OCI-LY1 (cell line): ENCODE measurements around the gene HOXD13.

ENCODE experiments used
- H2AFZ ChIP-seq: fragments of 200-600 bp; sonication (generic), shearing (Covaris generic); 2 replicates; pipeline ENCODE4 v1.6.0; 2014; ENCODE audit warnings: antibody characterized with exemption, mild to moderate bottlenecking, low read length
- H3F3A ChIP-seq: fragments of 200-600 bp; sonication (generic), shearing (Covaris generic); 2 replicates; pipeline ENCODE4 v1.6.0; 2014; ENCODE audit warnings: mild to moderate bottlenecking, antibody characterized with exemption, low read length, moderate library complexity; ENCODE audit not compliant: insufficient read depth
- H3K27ac ChIP-seq: fragments of 200-600 bp; sonication (generic); 2 replicates; pipeline ENCODE4 v1.5.1; 2014; ENCODE audit warnings: low read length, mixed run types, mild to moderate bottlenecking, low read depth; ENCODE audit not compliant: poor library complexity, severe bottlenecking
- H3K27me3 ChIP-seq: fragments of 200-600 bp; sonication (generic); 2 replicates; pipeline ENCODE4 v1.6.0; 2014; ENCODE audit warnings: antibody characterized with exemption, mild to moderate bottlenecking, low read length, moderate library complexity; ENCODE audit not compliant: insufficient read depth
- H3K36me3 ChIP-seq: fragments of 200-600 bp; sonication (generic); 2 replicates; pipeline ENCODE4 v1.6.1; 2014; ENCODE audit warnings: mild to moderate bottlenecking, antibody characterized with exemption, low read length, moderate library complexity, mixed read lengths; ENCODE audit not compliant: insufficient read depth
- H3K4me1 ChIP-seq: fragments of 200-600 bp; sonication (generic); 2 replicates; pipeline ENCODE4 v1.5.1; 2014; ENCODE audit warnings: mild to moderate bottlenecking, low read length, moderate library complexity; ENCODE audit not compliant: insufficient read depth, severe bottlenecking
- H3K4me2 ChIP-seq: fragments of 200-600 bp; sonication (generic), shearing (Covaris generic); 2 replicates; pipeline ENCODE4 v1.6.1; 2014; ENCODE audit warnings: low read length
- H3K4me3 ChIP-seq: fragments of 200-600 bp; sonication (generic); 2 replicates; pipeline ENCODE4 v1.5.1; 2014; ENCODE audit warnings: low read length, low read depth, mild to moderate bottlenecking, mixed read lengths; ENCODE audit not compliant: poor library complexity, severe bottlenecking
- H3K79me2 ChIP-seq: fragments of 200-600 bp; shearing (Covaris generic); 2 replicates; pipeline ENCODE4 v1.6.1; 2016; ENCODE audit warnings: mixed run types, low read length, mixed read lengths; ENCODE audit not compliant: insufficient read depth
- H3K9ac ChIP-seq: fragments of 200-600 bp; sonication (generic), shearing (Covaris generic); 2 replicates; pipeline ENCODE4 v1.6.1; 2014; ENCODE audit warnings: mild to moderate bottlenecking, low read length, mixed read lengths
- H3K9me2 ChIP-seq: fragments of 200-600 bp; sonication (generic), shearing (Covaris generic); 2 replicates; pipeline ENCODE4 v1.6.1; 2014; ENCODE audit warnings: low read depth, mild to moderate bottlenecking, low read length, mixed read lengths
- H3K9me3 ChIP-seq: fragments of 200-600 bp; shearing (Covaris generic); 2 replicates; pipeline ENCODE4 v1.6.1; 2014; ENCODE audit warnings: low read length, mixed read lengths
- H4K20me1 ChIP-seq: fragments of 200-600 bp; sonication (generic), shearing (Covaris generic); 2 replicates; pipeline ENCODE4 v1.6.0; 2016; ENCODE audit warnings: mild to moderate bottlenecking, low read length; ENCODE audit not compliant: insufficient read depth
- CTCF ChIP-seq: fragments of 200-600 bp; sonication (generic), shearing (Covaris generic); IDR thresholded peaks from 2 replicates; pipeline ENCODE4 v1.5.1; 2017; ENCODE audit warnings: mild to moderate bottlenecking, antibody characterized with exemption, low read length, moderate library complexity, mixed read lengths
- EZH2 ChIP-seq: fragments of 200-600 bp; sonication (generic), shearing (Covaris generic); IDR thresholded peaks from 2 replicates; pipeline ENCODE4 v1.8.0; 2017; ENCODE audit warnings: borderline replicate concordance, mixed run types, mild to moderate bottlenecking, antibody characterized with exemption, low read length, moderate library complexity, mixed read lengths

Gene HOXD13

GRCh38 chr2:176082824-176083751, 9.4 kb upstream of the HOXD13 start:
- no peak overlapping the region for H2AFZ ChIP-seq
- no peaks in the 10 kb centered on the region for H3K9me2 ChIP-seq
- H3K79me2 ChIP-seq = no peaks in the 10 kb centered on the region
- no peaks in the 10 kb centered on the region for H3K36me3 ChIP-seq
- no peaks in the 10 kb centered on the region for H3F3A ChIP-seq
- H3K9ac ChIP-seq = no peak overlapping the region
- H4K20me1 ChIP-seq = no peaks in the 10 kb centered on the region
- TF ChIP-seq CTCF = no peak
- no peak for TF ChIP-seq EZH2
- no peak overlapping the region for H3K4me3 ChIP-seq
- H3K27ac ChIP-seq = no peak overlapping the region
- H3K4me1 ChIP-seq = no peaks in the 10 kb centered on the region
- H3K27me3 ChIP-seq = no peaks in the 10 kb centered on the region
- no peak overlapping the region for H3K4me2 ChIP-seq
- no peaks in the 10 kb centered on the region for H3K9me3 ChIP-seq

GRCh38 chr2:176083796-176084261, 8.7 kb upstream of the HOXD13 start, which contains the start of gene EVX2:
TSS of gene EVX2 (minus strand) at chr2:176083962. CDS start at chr2:176083776, 186 bp downstream.
- TF ChIP-seq EZH2 (no peak), CTCF (no peak)
- H3K79me2 ChIP-seq = no peaks in the 10 kb centered on the region
- H3K27ac ChIP-seq = no peak within 1 kb of the TSS
- H3K9ac ChIP-seq = no peak within 1 kb of the TSS
- H3K4me2 ChIP-seq = no peak within 1 kb of the TSS
- peaks cover 6% of the 10 kb centered on the region; the same call in 1 of the 2 replicates for H3K27me3 ChIP-seq
- no peaks in the 10 kb centered on the region for H3K4me1 ChIP-seq
- H4K20me1 ChIP-seq = no peaks in the 10 kb centered on the region
- H3K9me3 ChIP-seq = no peaks in the 10 kb centered on the region
- H3K4me3 ChIP-seq = no peak within 1 kb of the TSS
- H3K36me3 ChIP-seq = no peaks in the 10 kb centered on the region
- H3K9me2 ChIP-seq = no peaks in the 10 kb centered on the region
- H3F3A ChIP-seq = no peaks in the 10 kb centered on the region
- no peak within 1 kb of the TSS for H2AFZ ChIP-seq

- Histone ChIP-seq H3K4me1 (no peaks in the 10 kb centered on the region), H3F3A (no peaks in the 10 kb centered on the region), H3K36me3 (no peaks in the 10 kb centered on the region), H3K79me2 (no peaks in the 10 kb centered on the region), H3K9me3 (no peaks in the 10 kb centered on the region), H4K20me1 (no peaks in the 10 kb centered on the region), H3K9ac (no peak overlapping the region), H3K27me3 (peaks cover 6% of the 10 kb centered on the region; the same call in 1 of the 2 replicates), H3K9me2 (no peaks in the 10 kb centered on the region), H3K4me2 (no peak overlapping the region), H2AFZ (no peak overlapping the region), H3K4me3 (no peak overlapping the region), H3K27ac (no peak overlapping the region)
- no peak for TF ChIP-seq EZH2
- TF ChIP-seq CTCF = no peak
Observed at GRCh38 chr2:176084611-176085119, 7.9 kb upstream of the HOXD13 start.
